ENCODE results near the gene FCER2. TPM values are rescaled to one million over a fixed set of nuclear protein-coding genes. Genes with fewer than 3 reads are reported as not detected.

Gene FCER2
- total RNA-seq, 3 donors from 2014 or later: 0.26 to 0.44 (median 0.29) TPM

- Histone ChIP-seq H3K9me3 (no peaks in the 10 kb centered on the region), H3K4me1 (ENCODE audit: low read depth) (peaks cover 10% of the 10 kb centered on the region), H3K4me3 (peak within 1 kb of the TSS; percentile 100), H3K36me3 (ENCODE audit: low read depth) (no peaks in the 10 kb centered on the region)
- ATAC-seq (peak; percentile 97), DNase-seq (peak; percentile 90 to 94 (median 92))
- TF ChIP-seq, protein P1, sequence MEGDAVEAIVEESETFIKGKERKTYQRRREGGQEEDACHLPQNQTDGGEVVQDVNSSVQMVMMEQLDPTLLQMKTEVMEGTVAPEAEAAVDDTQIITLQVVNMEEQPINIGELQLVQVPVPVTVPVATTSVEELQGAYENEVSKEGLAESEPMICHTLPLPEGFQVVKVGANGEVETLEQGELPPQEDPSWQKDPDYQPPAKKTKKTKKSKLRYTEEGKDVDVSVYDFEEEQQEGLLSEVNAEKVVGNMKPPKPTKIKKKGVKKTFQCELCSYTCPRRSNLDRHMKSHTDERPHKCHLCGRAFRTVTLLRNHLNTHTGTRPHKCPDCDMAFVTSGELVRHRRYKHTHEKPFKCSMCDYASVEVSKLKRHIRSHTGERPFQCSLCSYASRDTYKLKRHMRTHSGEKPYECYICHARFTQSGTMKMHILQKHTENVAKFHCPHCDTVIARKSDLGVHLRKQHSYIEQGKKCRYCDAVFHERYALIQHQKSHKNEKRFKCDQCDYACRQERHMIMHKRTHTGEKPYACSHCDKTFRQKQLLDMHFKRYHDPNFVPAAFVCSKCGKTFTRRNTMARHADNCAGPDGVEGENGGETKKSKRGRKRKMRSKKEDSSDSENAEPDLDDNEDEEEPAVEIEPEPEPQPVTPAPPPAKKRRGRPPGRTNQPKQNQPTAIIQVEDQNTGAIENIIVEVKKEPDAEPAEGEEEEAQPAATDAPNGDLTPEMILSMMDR (IDR thresholded peaks at IDR 0.05): peak; percentile 95
- intact Hi-C loops (cut with DNase I, micrococcal nuclease): loop anchor here in 1 of 2 donors (5.0 to 10.0 kb wide), 2 partner anchors 113 to 114 kb away; no protein-coding TSS in a partner anchor
Measured at GRCh38 chr19:7680606-7681339, 21.2 kb downstream of the FCER2 start, which contains the start of gene TRAPPC5. Gene TRAPPC5, plus strand, starts transcription at chr19:7680833. Its CDS starts 1,421 bp downstream, at chr19:7682254.

- peaks cover 10% of the 10 kb centered on the region for H3K4me1 ChIP-seq (ENCODE audit: low read depth)
- TF ChIP-seq, protein P1 (IDR thresholded peaks at IDR 0.05): no peak
- ATAC-seq (no peak), DNase-seq (no peak)
- H3K4me3 ChIP-seq: no peak overlapping the region
- intact Hi-C loops (cut with DNase I, micrococcal nuclease): loop anchor here in 1 of 2 donors (5.0 to 10.0 kb wide), 2 partner anchors 113 to 115 kb away; no protein-coding TSS in a partner anchor
- H3K36me3 ChIP-seq (ENCODE audit: low read depth): no peaks in the 10 kb centered on the region
- H3K9me3 ChIP-seq: no peaks in the 10 kb centered on the region
Measured at GRCh38 chr19:7679771-7680605, 21.9 kb downstream of the FCER2 start.

- peaks cover 10% of the 10 kb centered on the region for H3K4me1 ChIP-seq (ENCODE audit: low read depth)
- H3K36me3 ChIP-seq (ENCODE audit: low read depth): no peaks in the 10 kb centered on the region
- no peaks in the 10 kb centered on the region for H3K9me3 ChIP-seq
- peak in 2 of 3 donors; percentile 51 to 55 for DNase-seq
- ATAC-seq: peak; percentile 46
- H3K4me3 ChIP-seq: no peak overlapping the region
- TF ChIP-seq, protein P1 (IDR thresholded peaks at IDR 0.05): no peak
- intact Hi-C loops (cut with DNase I, micrococcal nuclease): no loop called here
Measured at GRCh38 chr19:7678971-7679751, 22.8 kb downstream of the FCER2 start.

GRCh38 chr19:7677669-7678311 is 24.1 kb downstream of the FCER2 start:
- Histone ChIP-seq H3K36me3 (ENCODE audit: low read depth) (no peaks in the 10 kb centered on the region), H3K4me3 (no peak overlapping the region), H3K9me3 (no peaks in the 10 kb centered on the region), H3K4me1 (ENCODE audit: low read depth) (peaks cover 10% of the 10 kb centered on the region)
- DNase-seq (no peak), ATAC-seq (no peak)
- TF ChIP-seq, protein P1 (IDR thresholded peaks at IDR 0.05): no peak
- intact Hi-C loops (cut with DNase I, micrococcal nuclease): no loop called here

DNA sequence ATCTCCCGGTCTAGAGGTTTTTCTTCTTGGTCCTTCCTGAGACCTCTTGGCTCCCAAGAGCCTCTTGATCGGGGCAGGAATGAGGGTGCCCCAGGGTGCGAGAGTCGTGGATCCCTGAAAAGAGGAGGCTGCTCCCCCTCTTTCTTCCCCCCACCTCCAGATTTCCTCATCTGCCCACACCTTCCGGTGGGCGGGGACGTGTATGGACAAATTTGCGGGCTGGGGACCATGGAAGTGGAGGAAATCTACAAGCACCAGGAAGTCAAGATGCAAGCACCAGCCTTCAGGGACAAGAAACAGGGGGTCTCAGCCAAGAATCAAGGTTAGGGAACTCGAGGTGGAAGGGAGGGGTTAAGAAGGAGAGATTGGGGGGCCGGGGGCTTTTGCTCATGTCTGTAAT is 25.1 kb downstream of the FCER2 start, which contains the start of gene MCEMP1:
MCEMP1 (plus strand) TSS at position 237 of the 400 bp plus-strand sequence; CDS start at position 268, 31 bp downstream.
- Histone ChIP-seq H3K4me1 (ENCODE audit: low read depth) (peaks cover 5% of the 10 kb centered on the region), H3K4me3 (no peak within 1 kb of the TSS), H3K9me3 (no peaks in the 10 kb centered on the region), H3K36me3 (ENCODE audit: low read depth) (no peaks in the 10 kb centered on the region)
- TF ChIP-seq, protein P1 (IDR thresholded peaks at IDR 0.05): no peak
- intact Hi-C loops (cut with DNase I, micrococcal nuclease): no loop called here
- DNase-seq (no peak), ATAC-seq (no peak)
